Astrocyte (in vitro differentiated cells and primary cell): ENCODE measurements around the gene XYLT1. TPM values are rescaled to one million over a fixed set of nuclear protein-coding genes. Genes with fewer than 3 reads are reported as not detected.

ENCODE experiments used
- DNase-seq: peaks from one replicate; pipeline ENCODE4 v3.0.0-alpha.2; 2010; ENCODE audit warnings: low read depth
- FAIRE-seq: peaks from 2 replicates; lab custom pipeline; 2011; peaks lifted over from hg19 to GRCh38; lab: Jason Lieb, UNC
- H2AFZ ChIP-seq: 2 replicates; pipeline ENCODE4 v1.6.0; 2012; ENCODE audit warnings: low read depth, low read length, inconsistent platforms
- H3K27ac ChIP-seq: 2 replicates; pipeline ENCODE4 v1.5.1; 2011; ENCODE audit warnings: low read depth, low read length, inconsistent platforms
- H3K27me3 ChIP-seq: 2 replicates; pipeline ENCODE4 v1.6.0; 2011; ENCODE audit warnings: low read length, inconsistent platforms; ENCODE audit not compliant: insufficient read depth
- H3K36me3 ChIP-seq: 2 replicates; pipeline ENCODE4 v1.5.1; 2011; ENCODE audit warnings: low read length, inconsistent platforms; ENCODE audit not compliant: insufficient read depth
- H3K4me1 ChIP-seq: 2 replicates; pipeline ENCODE4 v1.5.1; 2011; ENCODE audit warnings: low read length, inconsistent platforms; ENCODE audit not compliant: insufficient read depth
- H3K4me2 ChIP-seq: 2 replicates; pipeline ENCODE4 v1.6.0; 2012; ENCODE audit warnings: low read length, inconsistent platforms
- H3K4me3 ChIP-seq: 2 replicates; pipeline ENCODE4 v1.5.1; 2011; ENCODE audit warnings: low read depth, mild to moderate bottlenecking, low read length, inconsistent platforms; ENCODE audit not compliant: insufficient read depth
- H3K79me2 ChIP-seq: 2 replicates; pipeline ENCODE4 v1.6.0; 2012; ENCODE audit warnings: mild to moderate bottlenecking, low read length, inconsistent platforms; ENCODE audit not compliant: insufficient read depth
- H3K9ac ChIP-seq: 2 replicates; pipeline ENCODE4 v1.6.0; 2012; ENCODE audit warnings: mild to moderate bottlenecking, low read length, inconsistent platforms
- H3K9me3 ChIP-seq: 2 replicates; pipeline ENCODE4 v1.5.1; 2012; ENCODE audit warnings: low read depth, mild to moderate bottlenecking, low read length, inconsistent platforms; ENCODE audit not compliant: insufficient read depth
- H4K20me1 ChIP-seq: 2 replicates; pipeline ENCODE4 v1.6.0; 2012; ENCODE audit warnings: low read length, inconsistent platforms; ENCODE audit not compliant: insufficient read depth
- H3K27ac Mint-ChIP-seq: one replicate; pipeline ENCODE4 v1.8.0; 2021; ENCODE audit warnings: mild to moderate bottlenecking, mixed read lengths; ENCODE audit not compliant: unreplicated experiment
- H3K27me3 Mint-ChIP-seq: one replicate; pipeline ENCODE4 v1.8.0; 2021; ENCODE audit warnings: low read depth, mixed read lengths; ENCODE audit not compliant: unreplicated experiment
- H3K36me3 Mint-ChIP-seq: one replicate; pipeline ENCODE4 v1.8.0; 2021; ENCODE audit warnings: low read depth, mixed read lengths; ENCODE audit not compliant: unreplicated experiment
- H3K4me1 Mint-ChIP-seq: one replicate; pipeline ENCODE4 v1.8.0; 2021; ENCODE audit warnings: low read depth, mixed read lengths; ENCODE audit not compliant: unreplicated experiment
- H3K4me3 Mint-ChIP-seq: one replicate; pipeline ENCODE4 v1.8.0; 2021; ENCODE audit warnings: mild to moderate bottlenecking, moderate library complexity, mixed read lengths; ENCODE audit not compliant: unreplicated experiment
- H3K9me3 Mint-ChIP-seq: one replicate; pipeline ENCODE4 v1.8.0; 2021; ENCODE audit warnings: mild to moderate bottlenecking, mixed read lengths; ENCODE audit not compliant: unreplicated experiment
- CTCF ChIP-seq: IDR thresholded peaks from 2 replicates; pipeline ENCODE4 v1.5.1; 2011; ENCODE audit warnings: low read depth, mild to moderate bottlenecking, inconsistent platforms, low read length, moderate library complexity; ENCODE audit not compliant: insufficient read depth
- EZH2 ChIP-seq: IDR thresholded peaks from 2 replicates; pipeline ENCODE4 v1.6.1; 2012; ENCODE audit warnings: mild to moderate bottlenecking, low read length, inconsistent platforms; ENCODE audit not compliant: insufficient read depth
- total RNA-seq: library from RNA; stranded (reverse); gene quantifications from 2 replicates; pipeline ENCODE4 v1.2.1, GENCODE V29; 2021

XYLT1 gene
- total RNA-seq, 1 donor from 2014 or later, result 22.9 TPM

- Mint-ChIP-seq H3K9me3 (no peaks in the 10 kb centered on the region), H3K36me3 (no peaks in the 10 kb centered on the region), H3K4me1 (peaks cover 10% of the 10 kb centered on the region), H3K4me3 (no peak overlapping the region), H3K27ac (peak overlapping the region; percentile 62), H3K27me3 (peaks cover 2% of the 10 kb centered on the region)
- Histone ChIP-seq H3K27me3 (no peaks in the 10 kb centered on the region), H3K4me1 (no peaks in the 10 kb centered on the region), H3K36me3 (no peaks in the 10 kb centered on the region), H3K9ac (no peak overlapping the region), H4K20me1 (peaks cover 93% of the 10 kb centered on the region), H2AFZ (no peak overlapping the region), H3K4me3 (no peak overlapping the region), H3K4me2 (no peak overlapping the region), H3K9me3 (no peaks in the 10 kb centered on the region), H3K27ac (no peak overlapping the region), H3K79me2 (peaks cover 39% of the 10 kb centered on the region)
- DNase-seq (no peak), FAIRE-seq (no peak)
- TF ChIP-seq EZH2, result no peak
- TF ChIP-seq CTCF, result no peak
Measured at GRCh38 chr16:17294856-17295255, 175.9 kb downstream of the XYLT1 start.

- no peak overlapping the region for H3K9ac ChIP-seq
- H2AFZ ChIP-seq, result no peak overlapping the region
- no peaks in the 10 kb centered on the region for H3K36me3 ChIP-seq
- H3K4me1 Mint-ChIP-seq, result peaks cover under 1% of the 10 kb centered on the region
- DNase-seq (no peak), FAIRE-seq (no peak)
- no peaks in the 10 kb centered on the region for H3K27me3 ChIP-seq
- no peaks in the 10 kb centered on the region for H3K9me3 Mint-ChIP-seq
- no peak for TF ChIP-seq EZH2
- TF ChIP-seq CTCF, result no peak
- H3K27ac Mint-ChIP-seq, result no peak overlapping the region
- no peaks in the 10 kb centered on the region for H3K4me1 ChIP-seq
- no peak overlapping the region for H3K4me3 ChIP-seq
- peaks cover 46% of the 10 kb centered on the region for H3K79me2 ChIP-seq
- peaks cover 93% of the 10 kb centered on the region for H4K20me1 ChIP-seq
- H3K4me3 Mint-ChIP-seq, result no peak overlapping the region
- no peaks in the 10 kb centered on the region for H3K9me3 ChIP-seq
- H3K4me2 ChIP-seq, result no peak overlapping the region
- H3K27ac ChIP-seq, result no peak overlapping the region
- H3K27me3 Mint-ChIP-seq, result peaks cover 2% of the 10 kb centered on the region
- H3K36me3 Mint-ChIP-seq, result no peaks in the 10 kb centered on the region
Measured at GRCh38 chr16:17293813-17294558, 176.8 kb downstream of the XYLT1 start.

GRCh38 chr16:17291289-17291688 lies 179.5 kb downstream of the XYLT1 start:
- Mint-ChIP-seq H3K27ac (no peak overlapping the region), H3K4me1 (no peaks in the 10 kb centered on the region), H3K9me3 (no peaks in the 10 kb centered on the region), H3K36me3 (no peaks in the 10 kb centered on the region), H3K4me3 (no peak overlapping the region), H3K27me3 (peaks cover 2% of the 10 kb centered on the region)
- Histone ChIP-seq H3K9me3 (no peaks in the 10 kb centered on the region), H3K27me3 (no peaks in the 10 kb centered on the region), H3K9ac (no peak overlapping the region), H2AFZ (no peak overlapping the region), H3K27ac (no peak overlapping the region), H3K4me2 (no peak overlapping the region), H3K36me3 (no peaks in the 10 kb centered on the region), H3K4me1 (no peaks in the 10 kb centered on the region), H3K4me3 (no peak overlapping the region), H3K79me2 (peaks cover 61% of the 10 kb centered on the region), H4K20me1 (peaks cover 97% of the 10 kb centered on the region)
- DNase-seq (no peak), FAIRE-seq (no peak)
- TF ChIP-seq EZH2 (no peak), CTCF (no peak)
